ENCODE data around the gene DOCK2. TPM values are rescaled to one million over a fixed set of nuclear protein-coding genes. Genes with fewer than 3 reads are reported as not detected.

The DOCK2 gene
- total and polyA plus RNA-seq, 7 donors, result 2.3 to 21.1 (median 12.5) TPM

- TF ChIP-seq POLR2AphosphoS5 (IDR thresholded peaks at IDR 0.05) (no peak), CTCF (IDR thresholded peaks at IDR 0.05) (peak in 1 of 4 experiments; percentile 43)
- peak; percentile 60 for DNase-seq
- intact Hi-C loops (cut with DNase I), result no loop called here
- no peak overlapping the region for H3K27ac ChIP-seq
- H3K36me3 ChIP-seq, result no peaks in the 10 kb centered on the region
- no peak overlapping the region for H3K4me3 ChIP-seq
- WGBS, 2 donors, result 35 to 71% methylated on average over 14 of the region's 14 CpGs
- no peaks in the 10 kb centered on the region for H3K27me3 ChIP-seq
- no peaks in the 10 kb centered on the region for H3K4me1 ChIP-seq
- no peaks in the 10 kb centered on the region for H3K9me3 ChIP-seq
Observed at GRCh38 chr5:170070556-170071412, 433.7 kb downstream of the DOCK2 start.

GRCh38 chr5:170071748-170072147 is 434.7 kb downstream of the DOCK2 start:
- intact Hi-C loops (cut with DNase I), result no loop called here
- no peaks in the 10 kb centered on the region for H3K36me3 ChIP-seq
- 89 to 90% methylated on average over 2 of the region's 2 CpGs for WGBS, 2 donors
- H3K9me3 ChIP-seq, result no peaks in the 10 kb centered on the region
- no peak overlapping the region for H3K27ac ChIP-seq
- H3K4me3 ChIP-seq, result no peak overlapping the region
- H3K4me1 ChIP-seq, result no peaks in the 10 kb centered on the region
- no peak for TF ChIP-seq POLR2A (IDR thresholded peaks at IDR 0.05)
- no peak for TF ChIP-seq EP300 (IDR thresholded peaks at IDR 0.05)
- no peak for TF ChIP-seq POLR2AphosphoS5 (IDR thresholded peaks at IDR 0.05)
- TF ChIP-seq CTCF (IDR thresholded peaks at IDR 0.05), result no peak
- DNase-seq, result no peak
- H3K27me3 ChIP-seq, result no peaks in the 10 kb centered on the region

- no peaks in the 10 kb centered on the region for H3K4me1 ChIP-seq
- H3K27me3 ChIP-seq, result no peaks in the 10 kb centered on the region
- no peak overlapping the region for H3K27ac ChIP-seq
- DNase-seq, result no peak
- no peak overlapping the region for H3K4me3 ChIP-seq
- 73 to 85% methylated on average over 7 of the region's 7 CpGs for WGBS, 2 donors
- no peaks in the 10 kb centered on the region for H3K9me3 ChIP-seq
- no peaks in the 10 kb centered on the region for H3K36me3 ChIP-seq
- TF ChIP-seq CTCF (IDR thresholded peaks at IDR 0.05), result no peak
- TF ChIP-seq EP300 (IDR thresholded peaks at IDR 0.05), result no peak
- TF ChIP-seq POLR2A (IDR thresholded peaks at IDR 0.05), result no peak
- TF ChIP-seq POLR2AphosphoS5 (IDR thresholded peaks at IDR 0.05), result no peak
- intact Hi-C loops (cut with DNase I), result no loop called here
Observed at GRCh38 chr5:170075696-170076095, 438.6 kb downstream of the DOCK2 start.

- DNase-seq, result no peak
- intact Hi-C loops (cut with DNase I), result no loop called here
- Histone ChIP-seq H3K4me3 (no peak overlapping the region), H3K36me3 (no peaks in the 10 kb centered on the region), H3K27ac (no peak overlapping the region), H3K27me3 (no peaks in the 10 kb centered on the region), H3K4me1 (no peaks in the 10 kb centered on the region), H3K9me3 (no peaks in the 10 kb centered on the region)
- TF ChIP-seq POLR2A (IDR thresholded peaks at IDR 0.05), result no peak
- TF ChIP-seq POLR2AphosphoS5 (IDR thresholded peaks at IDR 0.05), result no peak
- no peak for TF ChIP-seq CTCF (IDR thresholded peaks at IDR 0.05)
- TF ChIP-seq EP300 (IDR thresholded peaks at IDR 0.05), result no peak
- 47 to 94% methylated on average over 1 of the region's 1 CpG for WGBS, 2 donors
Observed at GRCh38 chr5:170076211-170076610, 439.1 kb downstream of the DOCK2 start.

- Histone ChIP-seq H3K9me3 (no peaks in the 10 kb centered on the region), H3K4me3 (no peak overlapping the region), H3K36me3 (no peaks in the 10 kb centered on the region), H3K4me1 (no peaks in the 10 kb centered on the region), H3K27ac (no peak overlapping the region), H3K27me3 (no peaks in the 10 kb centered on the region)
- DNase-seq, result no peak
- TF ChIP-seq EP300 (IDR thresholded peaks at IDR 0.05) (no peak), POLR2A (IDR thresholded peaks at IDR 0.05) (no peak), POLR2AphosphoS5 (IDR thresholded peaks at IDR 0.05) (no peak), CTCF (IDR thresholded peaks at IDR 0.05) (no peak)
- intact Hi-C loops (cut with DNase I), result no loop called here
Observed at GRCh38 chr5:170076739-170077138, 439.7 kb downstream of the DOCK2 start.
